HEK293 (cell line): ENCODE results near the gene CEP112.

Source experiments
- EGR2 ChIP-seq: fragments of 450-650 bp; formaldehyde crosslinking; IDR thresholded peaks from 2 replicates; pipeline ENCODE4 v1.5.1; 2016; ENCODE audit warnings: low read depth, missing biosample characterization, missing genetic modification characterization
- KLF16 ChIP-seq: fragments of 450-650 bp; formaldehyde crosslinking; IDR thresholded peaks from 2 replicates; pipeline ENCODE4 v1.5.1; 2017; ENCODE audit warnings: missing biosample characterization, missing genetic modification characterization
- KLF9 ChIP-seq: fragments of 450-650 bp; formaldehyde crosslinking; IDR thresholded peaks from 2 replicates; pipeline ENCODE4 v1.5.1; 2016; ENCODE audit warnings: missing biosample characterization, missing genetic modification characterization, low read depth
- MEIS1 ChIP-seq: sonication (generic); formaldehyde crosslinking; IDR thresholded peaks from 2 replicates; pipeline ENCODE4 v1.8.1; 2022; ENCODE audit warnings: missing genetic modification reagents, mild to moderate bottlenecking, borderline replicate concordance
- MZF1 ChIP-seq: fragments of 450-650 bp; formaldehyde crosslinking; IDR thresholded peaks from 2 replicates; pipeline ENCODE4 v1.5.1; 2017; ENCODE audit warnings: missing biosample characterization, missing genetic modification characterization, borderline replicate concordance
- OVOL3 ChIP-seq: fragments of 450-650 bp; formaldehyde crosslinking; IDR thresholded peaks from 2 replicates; pipeline ENCODE4 v1.5.1; 2016; ENCODE audit warnings: missing biosample characterization, missing genetic modification characterization
- PRDM1 ChIP-seq: fragments of 450-650 bp; formaldehyde crosslinking; IDR thresholded peaks from 2 replicates; pipeline ENCODE4; 2016; ENCODE audit warnings: missing biosample characterization, missing genetic modification characterization
- SCRT1 ChIP-seq: fragments of 450-650 bp; formaldehyde crosslinking; IDR thresholded peaks from 2 replicates; pipeline ENCODE4 v1.5.1; 2016; ENCODE audit warnings: missing biosample characterization, missing genetic modification characterization, borderline replicate concordance
- ZBTB20 ChIP-seq: fragments of 450-650 bp; formaldehyde crosslinking; IDR thresholded peaks from 2 replicates; pipeline ENCODE4 v1.5.1; 2016; ENCODE audit warnings: missing biosample characterization, missing genetic modification characterization
- ZBTB48 ChIP-seq: fragments of 450-650 bp; formaldehyde crosslinking; IDR thresholded peaks from 2 replicates; pipeline ENCODE4 v1.5.1; 2016; ENCODE audit warnings: missing biosample characterization, missing genetic modification characterization
- ZBTB8A ChIP-seq: fragments of 450-650 bp; formaldehyde crosslinking; IDR thresholded peaks from 2 replicates; pipeline ENCODE4 v1.5.1; 2016; ENCODE audit warnings: missing biosample characterization, missing genetic modification characterization
- ZIC2 ChIP-seq: fragments of 450-650 bp; formaldehyde crosslinking; IDR thresholded peaks from 2 replicates; pipeline ENCODE4 v1.5.1; 2016; ENCODE audit warnings: missing biosample characterization, missing genetic modification characterization
- ZNF146 ChIP-seq: fragments of 450-650 bp; formaldehyde crosslinking; IDR thresholded peaks from 2 replicates; pipeline ENCODE4 v1.5.1; 2016; ENCODE audit warnings: missing biosample characterization, missing genetic modification characterization
- ZNF184 ChIP-seq: fragments of 450-650 bp; IDR thresholded peaks from 2 replicates; pipeline ENCODE4 v1.5.1; 2018; ENCODE audit warnings: missing biosample characterization, mild to moderate bottlenecking, missing genetic modification characterization
- ZNF214 ChIP-seq: fragments of 450-650 bp; formaldehyde crosslinking; IDR thresholded peaks from 2 replicates; pipeline ENCODE4 v1.5.1; 2017; ENCODE audit warnings: missing biosample characterization, mild to moderate bottlenecking, missing genetic modification characterization, borderline replicate concordance
- ZNF239 ChIP-seq: fragments of 450-650 bp; formaldehyde crosslinking; IDR thresholded peaks from 2 replicates; pipeline ENCODE4 v1.5.1; 2016; ENCODE audit warnings: missing biosample characterization, missing genetic modification characterization
- ZNF26 ChIP-seq: fragments of 450-650 bp; formaldehyde crosslinking; IDR thresholded peaks from 2 replicates; pipeline ENCODE4 v1.5.1; 2016; ENCODE audit warnings: missing biosample characterization, missing genetic modification characterization
- ZNF280C ChIP-seq: fragments of 450-650 bp; formaldehyde crosslinking; IDR thresholded peaks from 2 replicates; pipeline ENCODE4 v1.5.1; 2016; ENCODE audit warnings: missing biosample characterization, missing genetic modification characterization
- ZNF335 ChIP-seq: fragments of 450-650 bp; formaldehyde crosslinking; conservative IDR thresholded peaks from 2 replicates; pipeline ENCODE4 v1.5.1; 2016; ENCODE audit warnings: missing biosample characterization, missing genetic modification characterization
- ZNF433 ChIP-seq: fragments of 450-650 bp; formaldehyde crosslinking; IDR thresholded peaks from 2 replicates; pipeline ENCODE4 v1.5.1; 2016; ENCODE audit warnings: missing biosample characterization, missing genetic modification characterization, low read depth
- ZNF501 ChIP-seq: fragments of 450-650 bp; formaldehyde crosslinking; IDR thresholded peaks from 2 replicates; pipeline ENCODE4 v1.5.1; 2016; ENCODE audit warnings: missing biosample characterization, missing genetic modification characterization
- ZNF513 ChIP-seq: fragments of 450-650 bp; IDR thresholded peaks from 2 replicates; pipeline ENCODE4 v1.5.1; 2018; ENCODE audit warnings: missing biosample characterization, missing genetic modification characterization
- ZNF548 ChIP-seq: fragments of 450-650 bp; formaldehyde crosslinking; IDR thresholded peaks from 2 replicates; pipeline ENCODE4 v1.5.1; 2016; ENCODE audit warnings: missing biosample characterization, missing genetic modification characterization
- ZNF596 ChIP-seq: fragments of 450-650 bp; IDR thresholded peaks from 2 replicates; pipeline ENCODE4 v1.5.0; 2018; ENCODE audit warnings: missing biosample characterization, mild to moderate bottlenecking, missing genetic modification characterization, moderate library complexity
- ZNF629 ChIP-seq: fragments of 450-650 bp; formaldehyde crosslinking; IDR thresholded peaks from 2 replicates; pipeline ENCODE4 v1.5.1; 2017; ENCODE audit warnings: missing biosample characterization, missing genetic modification characterization
- ZNF707 ChIP-seq: fragments of 450-650 bp; formaldehyde crosslinking; IDR thresholded peaks from 2 replicates; pipeline ENCODE4 v1.5.1; 2016; ENCODE audit warnings: missing biosample characterization, missing genetic modification characterization
- ZNF785 ChIP-seq: fragments of 450-650 bp; formaldehyde crosslinking; IDR thresholded peaks from 2 replicates; pipeline ENCODE4 v1.5.1; 2016; ENCODE audit warnings: missing biosample characterization, missing genetic modification characterization
- ZNF791 ChIP-seq: fragments of 450-650 bp; formaldehyde crosslinking; IDR thresholded peaks from 2 replicates; pipeline ENCODE4 v1.5.1; 2016; ENCODE audit warnings: missing biosample characterization, missing genetic modification characterization
- ZXDB ChIP-seq: fragments of 450-650 bp; formaldehyde crosslinking; IDR thresholded peaks from 2 replicates; pipeline ENCODE4 v1.5.1; 2016; ENCODE audit warnings: missing biosample characterization, missing genetic modification characterization
- TF ChIP-seq, protein P1 (sequence below): fragments of 450-650 bp; formaldehyde crosslinking; IDR thresholded peaks from 2 replicates; pipeline ENCODE4 v1.5.1; 2016; ENCODE audit warnings: missing biosample characterization, missing genetic modification characterization
- TF ChIP-seq, protein P2 (sequence below): fragments of 450-650 bp; formaldehyde crosslinking; IDR thresholded peaks from 2 replicates; pipeline ENCODE4 v1.5.1; 2017; ENCODE audit warnings: missing biosample characterization, missing genetic modification characterization

CEP112 gene

GRCh38 chr17:65627891-65628643 is 563.9 kb downstream of the CEP112 start (continued):
- TF ChIP-seq ZNF26 (no peak), ZNF513 (no peak), MEIS1 (no peak), ZNF501 (peak; percentile 56; the same call in 1 of the 2 replicates), ZNF629 (tag by site-specific recombination) (peak; percentile 66), ZNF433 (tag by site-specific recombination) (no peak), ZNF707 (no peak), ZNF791 (tag by site-specific recombination) (no peak), KLF16 (tag by site-specific recombination) (no peak), KLF9 (tag by site-specific recombination) (peak; percentile 15; the same call in 1 of the 2 replicates), PRDM1 (tag by site-specific recombination) (no peak), ZNF214 (no peak), ZNF280C (no peak), ZNF335 (tag by site-specific recombination) (no peak; the same call in none of the 2 replicates), ZNF596 (peak; percentile 74), EGR2 (tag by site-specific recombination) (peak; percentile 79), ZXDB (tag by site-specific recombination) (peak; percentile 52; the same call in 1 of the 2 replicates), OVOL3 (tag by site-specific recombination) (0 out of 2 replicates have a peak, but pooled peaks have one; percentile 24), ZNF785 (no peak), MZF1 (tag by site-specific recombination) (no peak), ZBTB48 (tag by site-specific recombination) (no peak), ZNF239 (tag by site-specific recombination) (no peak), ZNF184 (tag by site-specific recombination) (0 out of 2 replicates have a peak, but pooled peaks have one; percentile 55), ZBTB8A (no peak; the same call in none of the 2 replicates), ZNF146 (tag by site-specific recombination) (no peak), SCRT1 (tag by site-specific recombination) (no peak), ZNF548 (tag by site-specific recombination) (no peak), ZBTB20 (tag by site-specific recombination) (no peak), ZIC2 (tag by site-specific recombination) (peak; percentile 37)
- TF ChIP-seq, protein P1, sequence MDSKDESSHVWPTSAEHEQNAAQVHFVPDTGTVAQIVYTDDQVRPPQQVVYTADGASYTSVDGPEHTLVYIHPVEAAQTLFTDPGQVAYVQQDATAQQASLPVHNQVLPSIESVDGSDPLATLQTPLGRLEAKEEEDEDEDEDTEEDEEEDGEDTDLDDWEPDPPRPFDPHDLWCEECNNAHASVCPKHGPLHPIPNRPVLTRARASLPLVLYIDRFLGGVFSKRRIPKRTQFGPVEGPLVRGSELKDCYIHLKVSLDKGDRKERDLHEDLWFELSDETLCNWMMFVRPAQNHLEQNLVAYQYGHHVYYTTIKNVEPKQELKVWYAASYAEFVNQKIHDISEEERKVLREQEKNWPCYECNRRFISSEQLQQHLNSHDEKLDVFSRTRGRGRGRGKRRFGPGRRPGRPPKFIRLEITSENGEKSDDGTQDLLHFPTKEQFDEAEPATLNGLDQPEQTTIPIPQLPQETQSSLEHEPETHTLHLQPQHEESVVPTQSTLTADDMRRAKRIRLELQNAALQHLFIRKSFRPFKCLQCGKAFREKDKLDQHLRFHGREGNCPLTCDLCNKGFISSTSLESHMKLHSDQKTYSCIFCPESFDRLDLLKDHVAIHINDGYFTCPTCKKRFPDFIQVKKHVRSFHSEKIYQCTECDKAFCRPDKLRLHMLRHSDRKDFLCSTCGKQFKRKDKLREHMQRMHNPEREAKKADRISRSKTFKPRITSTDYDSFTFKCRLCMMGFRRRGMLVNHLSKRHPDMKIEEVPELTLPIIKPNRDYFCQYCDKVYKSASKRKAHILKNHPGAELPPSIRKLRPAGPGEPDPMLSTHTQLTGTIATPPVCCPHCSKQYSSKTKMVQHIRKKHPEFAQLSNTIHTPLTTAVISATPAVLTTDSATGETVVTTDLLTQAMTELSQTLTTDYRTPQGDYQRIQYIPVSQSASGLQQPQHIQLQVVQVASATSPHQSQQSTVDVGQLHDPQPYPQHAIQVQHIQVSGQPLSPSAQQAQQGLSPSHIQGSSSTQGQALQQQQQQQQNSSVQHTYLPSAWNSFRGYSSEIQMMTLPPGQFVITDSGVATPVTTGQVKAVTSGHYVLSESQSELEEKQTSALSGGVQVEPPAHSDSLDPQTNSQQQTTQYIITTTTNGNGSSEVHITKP (tag by site-specific recombination), result peak; percentile 69
- TF ChIP-seq, protein P2, sequence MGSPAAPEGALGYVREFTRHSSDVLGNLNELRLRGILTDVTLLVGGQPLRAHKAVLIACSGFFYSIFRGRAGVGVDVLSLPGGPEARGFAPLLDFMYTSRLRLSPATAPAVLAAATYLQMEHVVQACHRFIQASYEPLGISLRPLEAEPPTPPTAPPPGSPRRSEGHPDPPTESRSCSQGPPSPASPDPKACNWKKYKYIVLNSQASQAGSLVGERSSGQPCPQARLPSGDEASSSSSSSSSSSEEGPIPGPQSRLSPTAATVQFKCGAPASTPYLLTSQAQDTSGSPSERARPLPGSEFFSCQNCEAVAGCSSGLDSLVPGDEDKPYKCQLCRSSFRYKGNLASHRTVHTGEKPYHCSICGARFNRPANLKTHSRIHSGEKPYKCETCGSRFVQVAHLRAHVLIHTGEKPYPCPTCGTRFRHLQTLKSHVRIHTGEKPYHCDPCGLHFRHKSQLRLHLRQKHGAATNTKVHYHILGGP, result no peak
